Urothelium cell line (cell line): ENCODE results near the gene NLRC5.

Source experiments
- DNase-seq: peaks from one replicate; pipeline ENCODE4 v3.0.0; 2011; ENCODE audit warnings: low spot score, mixed read lengths
- FAIRE-seq: peaks from 2 replicates; lab custom pipeline; 2011; peaks lifted over from hg19 to GRCh38; lab: Jason Lieb, UNC

Gene NLRC5

GRCh38 chr16:56988948-56989945 is at the start of gene NLRC5:
TSS of gene NLRC5 (plus strand) at chr16:56989557. CDS start at chr16:57020713, 31,156 bp downstream.
- DNase-seq: peak; percentile 90
- no peak for FAIRE-seq

- no peak for FAIRE-seq
- no peak for DNase-seq
Observed at GRCh38 chr16:56939801-56940200, 49.6 kb upstream of the NLRC5 start.

- FAIRE-seq (no peak), DNase-seq (no peak)
Observed at GRCh38 chr16:56941092-56941491, 48.3 kb upstream of the NLRC5 start.

DNA sequence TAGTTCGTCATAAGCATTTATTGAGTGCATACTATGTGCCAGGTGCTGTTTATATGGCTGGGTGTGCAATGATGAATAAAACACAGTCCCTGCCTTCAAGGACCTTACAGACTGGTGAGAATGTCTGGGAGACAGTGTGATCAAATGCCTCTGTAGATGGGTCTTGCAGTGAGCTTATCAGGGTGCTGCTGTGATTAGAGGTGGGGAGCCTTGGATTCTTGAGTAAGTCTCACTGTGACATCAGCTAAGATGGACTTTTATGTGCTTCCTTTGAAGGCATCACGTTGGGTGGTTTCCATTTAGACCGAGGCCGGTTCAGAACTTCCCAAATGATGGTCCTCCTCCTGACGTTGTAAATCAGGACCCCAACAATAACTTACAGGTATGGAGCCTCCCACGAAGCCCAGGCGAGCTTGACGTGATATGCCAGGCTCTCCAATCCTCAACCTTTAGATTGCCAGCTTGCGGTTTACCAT is 47.5 kb upstream of the NLRC5 start:
- FAIRE-seq (no peak), DNase-seq (no peak)

DNA sequence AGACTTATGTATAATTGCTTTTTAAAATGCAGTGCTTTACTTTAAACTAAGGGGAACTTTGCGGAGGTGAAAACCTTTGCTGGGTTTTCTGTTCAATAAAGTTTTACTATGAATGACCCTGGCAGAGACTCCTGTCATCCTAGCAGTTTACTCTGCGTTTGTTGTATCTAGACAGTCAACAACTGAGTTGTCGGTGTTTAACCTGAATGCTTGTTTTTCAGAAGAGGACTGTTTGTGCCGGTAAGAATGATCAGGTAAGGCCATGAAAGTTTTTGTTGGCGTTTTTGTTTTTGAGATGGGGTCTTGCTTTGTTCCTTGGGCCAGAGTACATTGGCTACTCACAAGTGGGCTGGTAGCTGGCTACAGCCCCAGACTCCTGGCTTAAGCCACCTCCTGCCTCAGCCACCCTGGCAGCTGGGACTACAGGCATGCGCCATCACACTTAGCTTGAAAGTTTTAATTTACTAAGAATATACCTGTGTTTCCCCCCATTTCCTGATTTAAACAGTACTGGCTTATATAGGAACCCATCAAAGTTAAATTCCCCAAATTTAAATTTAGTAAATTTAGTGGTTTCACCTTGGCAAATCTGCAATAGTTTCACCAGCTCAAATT is 45.5 kb upstream of the NLRC5 start:
- FAIRE-seq (no peak), DNase-seq (no peak)

GRCh38 chr16:56944954-56945839 is 44.2 kb upstream of the NLRC5 start:
- DNase-seq: no peak
- FAIRE-seq: no peak

DNA sequence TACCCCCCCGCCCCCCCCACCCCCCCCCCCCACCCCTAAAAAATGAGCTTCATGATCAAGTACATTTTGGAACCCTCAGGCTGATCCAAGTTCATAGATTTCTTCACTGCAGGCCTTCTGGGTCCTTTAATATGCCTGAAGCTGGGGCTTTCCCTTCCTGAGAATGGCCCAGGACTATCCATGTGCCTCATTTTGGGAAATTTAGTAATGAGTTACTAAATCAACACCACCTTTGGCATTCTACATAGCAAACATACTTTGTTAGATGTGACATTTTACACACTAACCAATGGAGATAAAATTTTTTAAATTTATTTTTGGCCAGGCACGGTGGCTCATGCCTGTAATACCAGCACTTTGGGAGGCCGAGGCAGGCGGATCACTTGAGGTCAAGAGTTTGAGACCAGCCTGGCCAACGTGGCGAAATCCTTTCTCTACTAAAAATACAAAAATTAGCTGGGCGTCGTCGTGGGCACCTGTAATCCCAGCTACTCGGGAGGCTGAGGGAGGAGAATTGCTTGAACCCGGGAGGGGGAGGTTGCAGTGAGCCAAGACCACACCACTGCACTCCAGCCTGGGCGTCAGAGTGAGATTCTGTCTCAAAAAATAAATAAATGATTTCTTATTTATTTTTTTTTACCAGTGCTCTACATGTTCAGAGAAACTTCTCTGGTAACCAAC is 43.4 kb upstream of the NLRC5 start:
- no peak for FAIRE-seq
- no peak for DNase-seq

- DNase-seq (no peak), FAIRE-seq (no peak)
Observed at GRCh38 chr16:56946767-56947603, 42.4 kb upstream of the NLRC5 start.

- DNase-seq (no peak), FAIRE-seq (no peak)
Observed at GRCh38 chr16:56947604-56947995, 41.8 kb upstream of the NLRC5 start.

- no peak for DNase-seq
- no peak for FAIRE-seq
Observed at GRCh38 chr16:56948234-56948633, 41.1 kb upstream of the NLRC5 start.

GRCh38 chr16:56950051-56950450 is 39.3 kb upstream of the NLRC5 start:
- no peak for FAIRE-seq
- no peak for DNase-seq

GRCh38 chr16:56950455-56950854 is 38.9 kb upstream of the NLRC5 start:
- FAIRE-seq (no peak), DNase-seq (no peak)

DNA sequence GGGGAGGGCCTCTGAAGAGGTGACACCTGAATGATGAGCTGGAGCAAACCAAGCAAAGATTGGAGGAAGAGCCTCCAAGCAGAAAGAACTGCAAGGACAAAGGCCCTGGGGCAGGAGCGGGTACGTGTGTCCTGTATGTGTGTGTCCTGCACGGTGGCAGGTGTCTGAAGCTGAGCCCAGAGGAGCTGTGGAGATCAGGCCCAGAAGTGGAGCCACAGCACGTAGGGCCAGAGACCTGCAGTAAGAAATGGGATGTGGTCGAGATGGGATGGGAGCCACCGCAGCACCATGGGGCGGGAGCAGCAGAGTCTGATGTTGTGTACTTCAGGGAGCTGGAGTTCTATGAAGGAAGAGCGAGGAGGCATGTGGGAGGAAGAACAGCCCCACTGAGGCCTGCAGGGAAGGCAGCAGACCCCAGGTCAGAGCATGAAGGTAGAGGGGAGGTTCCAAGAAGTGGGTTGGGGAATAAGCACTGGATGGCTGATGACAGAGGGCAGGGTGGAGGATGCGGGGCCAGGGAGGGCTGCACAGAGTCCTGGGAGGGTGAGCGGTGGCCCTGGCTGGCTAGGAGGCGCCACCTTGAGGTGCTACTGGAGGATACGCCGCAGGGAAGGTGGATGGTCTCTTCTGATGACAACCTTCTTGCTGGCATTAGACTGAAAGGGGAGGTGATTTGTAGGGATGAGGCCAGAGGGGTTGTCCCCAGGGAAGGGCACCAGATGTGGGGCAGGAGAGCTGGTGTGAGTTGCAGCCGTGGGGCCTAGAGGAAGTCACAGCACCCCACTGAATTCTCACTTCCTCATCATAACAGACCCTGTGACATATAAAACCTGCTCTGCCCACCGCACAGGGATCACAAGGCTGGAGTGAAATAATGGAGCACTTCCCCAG is 38.2 kb upstream of the NLRC5 start:
- DNase-seq: peak; percentile 64
- FAIRE-seq: peak; percentile 20

GRCh38 chr16:56953006-56953405 is 36.4 kb upstream of the NLRC5 start:
- no peak for DNase-seq
- FAIRE-seq: no peak

- DNase-seq: no peak
- FAIRE-seq: no peak
Observed at GRCh38 chr16:56956076-56956475, 33.3 kb upstream of the NLRC5 start.

GRCh38 chr16:56956756-56957155 is 32.6 kb upstream of the NLRC5 start:
- no peak for FAIRE-seq
- no peak for DNase-seq

DNA sequence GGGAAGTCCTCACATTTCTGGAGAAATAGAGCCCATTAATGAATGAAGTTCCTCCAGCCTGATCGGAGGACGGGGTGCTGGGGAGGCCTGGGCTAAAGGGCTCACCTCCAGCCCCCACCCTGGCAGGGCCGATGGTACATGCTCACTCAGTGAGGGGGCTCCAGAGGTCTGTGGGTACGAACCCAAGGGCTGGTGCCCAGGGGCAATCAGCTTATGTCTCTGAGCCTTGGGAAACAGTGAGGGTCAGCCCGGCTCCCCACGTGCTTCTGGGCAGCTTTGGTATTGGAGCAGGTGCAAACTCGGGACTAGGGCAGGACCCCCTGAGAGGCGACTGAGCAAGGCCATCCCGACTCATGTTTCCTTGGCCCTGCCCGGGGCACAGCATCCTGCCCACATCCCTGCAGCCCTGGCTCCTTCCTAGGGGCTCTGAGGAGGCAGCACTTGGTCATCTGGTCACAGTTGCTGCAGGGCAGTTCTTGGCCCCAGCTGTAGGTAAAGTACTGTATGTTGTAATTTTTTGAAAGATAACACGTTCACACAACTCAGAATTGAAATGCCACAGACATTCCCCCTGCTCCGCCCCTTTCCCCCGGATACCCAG is 28.6 kb upstream of the NLRC5 start:
- no peak for FAIRE-seq

DNA sequence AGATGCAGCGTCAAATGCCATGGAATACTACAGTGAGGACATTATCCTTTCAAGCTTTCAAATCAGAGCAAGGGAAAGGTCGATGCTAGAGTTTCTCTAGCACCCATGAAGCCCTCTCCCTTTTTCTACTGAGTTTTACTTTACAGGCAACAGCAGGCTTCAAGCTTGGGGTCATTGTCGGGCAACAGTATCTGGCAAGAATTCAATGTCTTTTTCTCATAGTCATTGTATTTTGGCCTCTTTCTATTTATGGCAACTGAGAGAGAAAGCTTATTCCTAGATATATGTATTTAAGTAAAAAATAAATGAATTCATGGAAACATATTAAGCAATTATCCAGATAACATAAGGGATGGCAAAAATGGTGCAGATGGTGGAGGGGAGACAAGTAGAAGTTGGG is 28.0 kb upstream of the NLRC5 start:
- DNase-seq (no peak), FAIRE-seq (no peak)

More for the DNA sequence above, 28.6 kb upstream of the NLRC5 start:
- DNase-seq: no peak
